HepG2 (cell line): ENCODE data around the gene LENG1. TPM values are rescaled to one million over a fixed set of nuclear protein-coding genes. Genes with fewer than 3 reads are reported as not detected.

ENCODE experiments used
- CREBL2 ChIP-seq: sonication (generic); formaldehyde crosslinking; IDR thresholded peaks from 2 replicates; pipeline ENCODE4 v1.8.1; 2023; ENCODE audit warnings: missing genetic modification reagents, mild to moderate bottlenecking, borderline replicate concordance
- CREM ChIP-seq, 2 experiments: sonication (generic) in 1 of 2; formaldehyde crosslinking in 1 of 2; IDR thresholded peaks; 2 replicates each; pipeline versions ENCODE4 v1.4.0 to v1.6.1; 2016 to 2020; ENCODE audit warnings: antibody characterized with exemption in 1 of 2, mild to moderate bottlenecking in 1 of 2, missing genetic modification reagents in 1 of 2
- ETV5 ChIP-seq: IDR thresholded peaks from 2 replicates; pipeline ENCODE4 v1.6.1; 2018; ENCODE audit warnings: missing biosample characterization, missing genetic modification reagents, inconsistent platforms, borderline replicate concordance
- GABPA ChIP-seq, 2 experiments: IDR thresholded peaks; 2 replicates each; pipeline ENCODE4 v1.6.1; 2011 to 2016; ENCODE audit warnings: low read depth in 2 of 2, low read length in 1 of 2, missing biosample characterization in 1 of 2, missing genetic modification characterization in 1 of 2
- GFI1 ChIP-seq: sonication (generic); formaldehyde crosslinking; IDR thresholded peaks from 2 replicates; pipeline ENCODE4 v1.5.0; 2020; ENCODE audit warnings: missing genetic modification reagents, mild to moderate bottlenecking, borderline replicate concordance
- HNRNPLL ChIP-seq: fragments of 200-400 bp; formaldehyde crosslinking; IDR thresholded peaks from 2 replicates; pipeline ENCODE4 v1.6.1; 2017; ENCODE audit warnings: mild to moderate bottlenecking, low read depth, low read length; ENCODE audit not compliant: poor library complexity, severe bottlenecking
- HOXD1 ChIP-seq: sonication (generic); formaldehyde crosslinking; IDR thresholded peaks from 2 replicates; pipeline ENCODE4 v1.5.0; 2020; ENCODE audit warnings: missing genetic modification reagents
- KDM5A ChIP-seq: fragments of 200-600 bp; sonication (generic); IDR thresholded peaks from 2 replicates; pipeline ENCODE4 v1.7.0; 2018; ENCODE audit warnings: antibody characterized with exemption, mild to moderate bottlenecking, low read length, borderline replicate concordance
- KMT2B ChIP-seq: IDR thresholded peaks from 2 replicates; pipeline ENCODE4 v1.6.1; 2016; ENCODE audit warnings: missing genetic modification reagents, missing compliant biosample characterization
- MTA3 ChIP-seq: sonication (generic); formaldehyde crosslinking; IDR thresholded peaks from 2 replicates; pipeline ENCODE4 v1.4.0; 2020; ENCODE audit warnings: missing genetic modification reagents
- MYC ChIP-seq: sonication (generic); formaldehyde crosslinking; IDR thresholded peaks from 2 replicates; pipeline ENCODE4 v1.9.0; 2021; ENCODE audit warnings: missing genetic modification reagents, borderline replicate concordance
- NCOA2 ChIP-seq: sonication (generic); formaldehyde crosslinking; IDR thresholded peaks from 2 replicates; pipeline ENCODE4 v1.8.0; 2022; ENCODE audit warnings: inconsistent platforms
- PAX8 ChIP-seq: sonication (generic); formaldehyde crosslinking; IDR thresholded peaks from 2 replicates; pipeline ENCODE4 v1.8.0; 2022; ENCODE audit warnings: mild to moderate bottlenecking, missing genetic modification reagents, borderline replicate concordance
- PHF8 ChIP-seq: sonication (generic); formaldehyde crosslinking; IDR thresholded peaks from 2 replicates; pipeline ENCODE4 v1.5.0; 2020; ENCODE audit warnings: missing genetic modification reagents
- POLR2AphosphoS5 ChIP-seq: IDR thresholded peaks from 2 replicates; pipeline ENCODE4 v1.6.1; 2012; ENCODE audit warnings: low read depth, low read length
- SALL1 ChIP-seq: sonication (generic); formaldehyde crosslinking; IDR thresholded peaks from 2 replicates; pipeline ENCODE4 v1.8.0; 2022; ENCODE audit warnings: mild to moderate bottlenecking, missing genetic modification reagents
- SNAI1 ChIP-seq: sonication (generic); formaldehyde crosslinking; IDR thresholded peaks from 2 replicates; pipeline ENCODE4 v1.5.0; 2020; ENCODE audit warnings: mild to moderate bottlenecking, missing genetic modification reagents, borderline replicate concordance
- TCF12 ChIP-seq, 2 experiments: fragments of 450-650 bp in 1 of 2; sonication (generic) in 1 of 2; formaldehyde crosslinking in 1 of 2; IDR thresholded peaks; 2 replicates each; pipeline versions ENCODE4 v1.6.1 to v1.8.0; 2017 to 2022; ENCODE audit warnings: antibody characterized with exemption in 1 of 2, mild to moderate bottlenecking in 1 of 2, missing genetic modification reagents in 1 of 2, moderate library complexity in 1 of 2
- ZKSCAN8 ChIP-seq: IDR thresholded peaks from 2 replicates; pipeline ENCODE4 v1.6.1; 2016; ENCODE audit warnings: borderline replicate concordance, missing genetic modification reagents, missing compliant biosample characterization
- ZNF143 ChIP-seq: sonication (generic); formaldehyde crosslinking; IDR thresholded peaks from 2 replicates; pipeline ENCODE4 v1.4.0; 2020; ENCODE audit warnings: missing genetic modification reagents
- ZNF546 ChIP-seq: sonication (generic); formaldehyde crosslinking; conservative IDR thresholded peaks from 2 replicates; pipeline ENCODE4 v1.8.1; 2023; ENCODE audit warnings: mild to moderate bottlenecking, missing genetic modification reagents
- ZNF570 ChIP-seq: sonication (generic); formaldehyde crosslinking; IDR thresholded peaks from 2 replicates; pipeline ENCODE4 v1.4.0; 2020; ENCODE audit warnings: mild to moderate bottlenecking, missing genetic modification reagents, borderline replicate concordance
- ZNF574 ChIP-seq: sonication (generic); formaldehyde crosslinking; IDR thresholded peaks from 2 replicates; pipeline ENCODE4 v1.4.0; 2020; ENCODE audit warnings: missing genetic modification reagents
- ZNF639 ChIP-seq: conservative IDR thresholded peaks from 2 replicates; pipeline ENCODE4 v1.6.1; 2018; ENCODE audit warnings: missing genetic modification reagents
- ZNF788 ChIP-seq: sonication (generic); formaldehyde crosslinking; IDR thresholded peaks from 2 replicates; pipeline ENCODE4 v1.5.0; 2020; ENCODE audit warnings: mild to moderate bottlenecking, missing genetic modification reagents, borderline replicate concordance
- polyA plus RNA-seq, 8 experiments: library from polyadenylated mRNA; depleted of rRNA in 3 of 8; stranded (reverse) in 7 of 8; unstranded in 1 of 8; fragments of >200 nt; fragmentation: Illumina TruSeq in 4 of 8; extraction: Trizol in 4 of 8; gene quantifications; 2 replicates each; pipeline versions ENCODE4 v1.2.1 to v1.2.3, GENCODE V29; 2011 to 2016; ENCODE audit warnings: low read depth in 4 of 8, missing spikeins in 1 of 8, mixed read lengths in 1 of 8; ENCODE audit not compliant: insufficient read depth in 1 of 8
- total RNA-seq, 5 experiments: library from RNA; depleted of rRNA; stranded (reverse); fragments of >200 nt; fragmentation: Illumina TruSeq; extraction: Trizol; gene quantifications; 2 replicates each; pipeline ENCODE4 v1.2.3, GENCODE V29; 2016; ENCODE audit warnings: low read depth in 1 of 5

The LENG1 gene
- total and polyA plus RNA-seq, 2 of the 13 experiments (the other 11 are each of a cell fraction or from before 2014, with no cell fraction given), result 1.8 to 3.8 TPM

GRCh38 chr19:54159352-54160181 is at the start of gene LENG1 (continued):
- no peak for TF ChIP-seq SNAI1 (CRISPR knock-in tag)
- TF ChIP-seq KDM5A, result peak; percentile 52; the same call in 1 of the 2 replicates
- peak; percentile 65 for TF ChIP-seq POLR2AphosphoS5
- TF ChIP-seq NCOA2 (CRISPR knock-in tag), result peak; percentile 27; the same call in 1 of the 2 replicates
- peak; percentile 86 for TF ChIP-seq ETV5 (CRISPR knock-in tag)
- peak; percentile 88 for TF ChIP-seq CREM (IDR thresholded peaks at IDR 0.05)
- TF ChIP-seq CREM (CRISPR knock-in tag; IDR thresholded peaks at IDR 0.05), result no peak
- TF ChIP-seq GABPA (IDR thresholded peaks at IDR 0.05; ENCODE audit: low read depth, low read length), result peak; percentile 62
- TF ChIP-seq GABPA (CRISPR knock-in tag; IDR thresholded peaks at IDR 0.05; ENCODE audit: low read depth), result peak; percentile 84
- peak; percentile 71; the same call in 1 of the 2 replicates for TF ChIP-seq MYC
- peak; percentile 67; the same call in 1 of the 2 replicates for TF ChIP-seq ZNF639 (CRISPR knock-in tag)
- peak; percentile 84 for TF ChIP-seq PHF8 (CRISPR knock-in tag)
- peak; percentile 55; the same call in 1 of the 2 replicates for TF ChIP-seq CREBL2 (CRISPR knock-in tag)
- peak; percentile 76 for TF ChIP-seq ZNF574 (CRISPR knock-in tag)
- TF ChIP-seq PAX8 (CRISPR knock-in tag), result 0 out of 2 replicates have a peak, but pooled peaks have one; percentile 26
- peak; percentile 42; the same call in 1 of the 2 replicates for TF ChIP-seq HOXD1 (CRISPR knock-in tag)
- TF ChIP-seq ZNF570, result no peak
- peak; percentile 47; the same call in 1 of the 2 replicates for TF ChIP-seq KMT2B (CRISPR knock-in tag)
- no peak for TF ChIP-seq TCF12 (IDR thresholded peaks at IDR 0.05)
- 0 out of 2 replicates have a peak, but pooled peaks have one; percentile 62 for TF ChIP-seq TCF12 (CRISPR knock-in tag; IDR thresholded peaks at IDR 0.05)
- peak; percentile 67 for TF ChIP-seq HNRNPLL
- no peak for TF ChIP-seq GFI1
- no peak; the same call in 1 of the 2 replicates for TF ChIP-seq ZNF143
- no peak for TF ChIP-seq MTA3 (CRISPR knock-in tag)
- TF ChIP-seq ZNF788 (CRISPR knock-in tag), result peak; percentile 50
- TF ChIP-seq ZKSCAN8, result 0 out of 2 replicates have a peak, but pooled peaks have one; percentile 4
- TF ChIP-seq SALL1 (CRISPR knock-in tag), result peak; percentile 43
- 0 out of 2 replicates have a peak, but pooled peaks have one; percentile 49 for TF ChIP-seq ZNF546 (CRISPR knock-in tag)
